G401 (cell line): ENCODE results near the gene SMTNL2. TPM values are rescaled to one million over a fixed set of nuclear protein-coding genes. Genes with fewer than 3 reads are reported as not detected.
"Not testable (repeated sequence)": the region's sequence is repeated elsewhere in the genome, so short reads cannot be mapped to it uniquely, and the experiment has no call there.

Experiments used
- DNase-seq: peaks from one replicate; pipeline ENCODE4 v3.0.0-alpha.2; 2015; ENCODE audit warnings: low spot score
- in situ Hi-C: cut with HindIII; loops from 2 replicates; pipeline ENCODE4 v1.10.0; 2016; ENCODE audit warnings: low sequenced_read_pairs, mixed read lengths
- total RNA-seq: library from RNA; depleted of rRNA; stranded (reverse); fragments of >200 nt; shearing (Covaris generic); gene quantifications from 2 replicates; pipeline ENCODE4 v1.2.3, GENCODE V29; 2014

The SMTNL2 gene
- total RNA-seq, 1 experiment from 2014 or later: not detected

GRCh38 chr17:4577386-4577993, 6.8 kb upstream of the SMTNL2 start:
- no peak for DNase-seq
- in situ Hi-C loops: no loop called here

GRCh38 chr17:4578349-4578748, 6.0 kb upstream of the SMTNL2 start:
- DNase-seq, in situ Hi-C loops: not testable (repeated sequence)

GRCh38 chr17:4579678-4580077, 4.7 kb upstream of the SMTNL2 start:
- DNase-seq: no peak
- in situ Hi-C loops: no loop called here

GRCh38 chr17:4580291-4580690, 4.0 kb upstream of the SMTNL2 start:
- no peak for DNase-seq
- in situ Hi-C loops: no loop called here

- no peak for DNase-seq
Observed at GRCh38 chr17:4582101-4582501, 2.2 kb upstream of the SMTNL2 start.

GRCh38 chr17:4582691-4583090, 1.6 kb upstream of the SMTNL2 start:
- in situ Hi-C loops: no loop called here
- peak; percentile 32 for DNase-seq

More at GRCh38 chr17:4582101-4582501, 2.2 kb upstream of the SMTNL2 start:
- in situ Hi-C loops: no loop called here

GRCh38 chr17:4583206-4583605, 1.1 kb upstream of the SMTNL2 start:
- in situ Hi-C loops: no loop called here
- no peak for DNase-seq

- in situ Hi-C loops: no loop called here
- DNase-seq: peak; percentile 27
Observed at GRCh38 chr17:4583782-4584100, 588 bp upstream of the SMTNL2 start.

- in situ Hi-C loops: no loop called here
- no peak for DNase-seq
Observed at GRCh38 chr17:4584917-4585637, 748 bp downstream of the SMTNL2 start.

GRCh38 chr17:4585638-4585994, 1.3 kb downstream of the SMTNL2 start:
- no peak for DNase-seq
- in situ Hi-C loops: no loop called here

- DNase-seq: no peak
Observed at GRCh38 chr17:4586043-4586442, 1.7 kb downstream of the SMTNL2 start.

GRCh38 chr17:4587195-4587594, 2.9 kb downstream of the SMTNL2 start:
- in situ Hi-C loops: no loop called here
- DNase-seq: no peak

More at GRCh38 chr17:4586043-4586442, 1.7 kb downstream of the SMTNL2 start:
- in situ Hi-C loops: no loop called here

GRCh38 chr17:4587803-4588202, 3.5 kb downstream of the SMTNL2 start:
- no peak for DNase-seq
- in situ Hi-C loops: no loop called here

- DNase-seq: no peak
- in situ Hi-C loops: no loop called here
Observed at GRCh38 chr17:4588391-4588790, 4.1 kb downstream of the SMTNL2 start.

GRCh38 chr17:4588898-4589625, 4.7 kb downstream of the SMTNL2 start:
- in situ Hi-C loops: no loop called here
- DNase-seq: no peak

- in situ Hi-C loops, DNase-seq: not testable (repeated sequence)
Observed at GRCh38 chr17:4590042-4590441, 5.7 kb downstream of the SMTNL2 start.

- DNase-seq: no peak
- in situ Hi-C loops: no loop called here
Observed at GRCh38 chr17:4590981-4591453, 6.7 kb downstream of the SMTNL2 start.

- no peak for DNase-seq
- in situ Hi-C loops: no loop called here
Observed at GRCh38 chr17:4591529-4591928, 7.2 kb downstream of the SMTNL2 start.

- DNase-seq: no peak
- in situ Hi-C loops: no loop called here
Observed at GRCh38 chr17:4592240-4593005, 8.1 kb downstream of the SMTNL2 start.

- no peak for DNase-seq
- in situ Hi-C loops: no loop called here
Observed at GRCh38 chr17:4593021-4593421, 8.7 kb downstream of the SMTNL2 start.
